NCI-H69 (cell line): ENCODE measurements around the gene SPON2.
A peak's percentile ranks its signal among the peaks of the same experiment; 100 is the strongest.
"Not testable (repeated sequence)": the region's sequence is repeated elsewhere in the genome, so short reads cannot be mapped to it uniquely, and the experiment has no call there.

Experiments
- DNase-seq: peaks from one replicate; lab custom pipeline; 2025; lab: John Stamatoyannopoulos, UW

SPON2 gene

GRCh38 chr4:1151541-1151940 is 20.8 kb downstream of the SPON2 start:
- DNase-seq = no peak

- no peak for DNase-seq
These were observed 21.5 kb downstream of the SPON2 start for GRCh38 chr4:1150875-1151274.

GRCh38 chr4:1139860-1140259 is 32.5 kb downstream of the SPON2 start:
- no peak for DNase-seq

- DNase-seq = no peak
These were observed 34.5 kb downstream of the SPON2 start for GRCh38 chr4:1137850-1138249.

GRCh38 chr4:1137063-1137776 is 35.2 kb downstream of the SPON2 start:
- no peak for DNase-seq

- DNase-seq = no peak
These were observed 36.3 kb downstream of the SPON2 start for GRCh38 chr4:1136048-1136447.

GRCh38 chr4:1133033-1133432 is 39.4 kb downstream of the SPON2 start:
- no peak for DNase-seq

GRCh38 chr4:1130316-1131186 is 41.8 kb downstream of the SPON2 start:
- DNase-seq = peak; percentile 50

- DNase-seq = no peak
These were observed 45.9 kb downstream of the SPON2 start for GRCh38 chr4:1126506-1126905.

GRCh38 chr4:1125466-1125865 is 46.9 kb downstream of the SPON2 start:
- DNase-seq = not testable (repeated sequence)

GRCh38 chr4:1124818-1125217 is 47.6 kb downstream of the SPON2 start:
- no peak for DNase-seq

- DNase-seq = no peak
These were observed 49.9 kb downstream of the SPON2 start for GRCh38 chr4:1122505-1122904.
